ENCODE results near the gene RFX2. TPM values are rescaled to one million over a fixed set of nuclear protein-coding genes. Genes with fewer than 3 reads are reported as not detected.
A peak's percentile ranks its signal among the peaks of the same experiment; 100 is the strongest.

Gene RFX2
- total and polyA plus RNA-seq, 4 donors, result 6.5 to 26.1 (median 14.6) TPM

DNA sequence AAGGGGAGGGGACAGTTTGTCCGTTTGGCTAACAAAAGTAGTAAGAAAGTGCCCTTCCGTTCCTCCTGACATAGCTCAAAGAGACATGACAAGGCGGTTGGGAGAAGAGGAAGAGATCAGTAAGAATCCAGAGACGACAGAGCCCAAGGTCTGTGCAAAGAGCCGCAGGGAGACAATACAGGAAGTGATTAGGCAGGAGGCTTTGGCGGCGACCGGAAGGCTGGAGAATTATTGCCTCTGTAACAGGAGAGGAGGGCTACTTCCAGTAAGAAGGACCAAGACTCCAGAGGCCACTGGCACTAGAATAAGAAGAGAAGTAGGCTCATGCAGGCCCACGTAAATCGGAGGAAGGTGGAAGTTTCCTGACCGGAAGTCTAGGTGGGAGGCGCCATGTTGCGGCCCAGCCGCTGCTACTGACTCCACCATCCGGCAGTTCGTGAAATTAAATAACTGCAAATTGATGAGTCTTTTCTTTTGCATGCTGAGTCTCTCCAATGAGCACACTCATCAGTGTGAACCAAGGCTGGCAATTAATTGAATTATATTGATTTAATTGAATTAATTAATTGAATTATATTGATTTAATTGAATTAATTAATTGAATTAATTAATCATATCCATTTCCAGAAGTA, 9.9 kb downstream of the RFX2 start:
- Histone ChIP-seq H3K27me3 (ENCODE audit: control insufficient read depth in 1 of 2, insufficient read depth in 2 of 2, low read length in 1 of 2) (no peaks in the 10 kb centered on the region), H3K36me3 (ENCODE audit: control insufficient read depth in 1 of 2, insufficient read depth in 2 of 2, low read length in 1 of 2) (no peaks in the 10 kb centered on the region), H3K4me3 (ENCODE audit: low read length in 2 of 2) (no peak overlapping the region), H3K27ac (ENCODE audit: low read depth in 1 of 2, low read length in 2 of 2) (peak overlapping the region; percentile 34 to 55), H3K4me1 (ENCODE audit: control insufficient read depth in 1 of 2, insufficient read depth in 2 of 2, low read length in 2 of 2) (peaks cover 6 to 8% of the 10 kb centered on the region in 2 donors), H3K9me3 (ENCODE audit: control insufficient read depth, low read length) (no peaks in the 10 kb centered on the region)
- ATAC-seq (ENCODE audit: low FRiP score) (no peak), DNase-seq (no peak)
- WGBS, 2 donors, result 79 to 82% methylated on average over 16 of the region's 16 CpGs
- intact Hi-C loops (cut with DNase I), result no loop called here

GRCh38 chr19:6099599-6099998, 10.7 kb downstream of the RFX2 start:
- Histone ChIP-seq H3K27ac (ENCODE audit: low read depth in 1 of 2, low read length in 2 of 2) (peak overlapping the region; percentile 34 to 55), H3K27me3 (ENCODE audit: control insufficient read depth in 1 of 2, insufficient read depth in 2 of 2, low read length in 1 of 2) (no peaks in the 10 kb centered on the region), H3K4me3 (ENCODE audit: low read length in 2 of 2) (no peak overlapping the region), H3K9me3 (ENCODE audit: control insufficient read depth, low read length) (no peaks in the 10 kb centered on the region), H3K4me1 (ENCODE audit: control insufficient read depth in 1 of 2, insufficient read depth in 2 of 2, low read length in 2 of 2) (peaks cover 6 to 8% of the 10 kb centered on the region in 2 donors), H3K36me3 (ENCODE audit: control insufficient read depth in 1 of 2, insufficient read depth in 2 of 2, low read length in 1 of 2) (no peaks in the 10 kb centered on the region)
- WGBS, 2 donors, result 39 to 60% methylated on average over 2 of the region's 2 CpGs
- no peak for DNase-seq
- no peak for ATAC-seq (ENCODE audit: low FRiP score)
- intact Hi-C loops (cut with DNase I), result no loop called here

GRCh38 chr19:6099033-6099432, 11.3 kb downstream of the RFX2 start:
- ATAC-seq (ENCODE audit: low FRiP score), result no peak

GRCh38 chr19:6098574-6098973, 11.7 kb downstream of the RFX2 start:
- peak overlapping the region in 1 of 2 donors; percentile 79 for H3K27ac ChIP-seq (ENCODE audit: low read depth in 1 of 2, low read length in 2 of 2)
- no peaks in the 10 kb centered on the region for H3K36me3 ChIP-seq (ENCODE audit: control insufficient read depth in 1 of 2, insufficient read depth in 2 of 2, low read length in 1 of 2)
- no peaks in the 10 kb centered on the region for H3K9me3 ChIP-seq (ENCODE audit: control insufficient read depth, low read length)
- intact Hi-C loops (cut with DNase I), result no loop called here
- H3K4me3 ChIP-seq (ENCODE audit: low read length in 2 of 2), result no peak overlapping the region
- H3K27me3 ChIP-seq (ENCODE audit: control insufficient read depth in 1 of 2, insufficient read depth in 2 of 2, low read length in 1 of 2), result no peaks in the 10 kb centered on the region
- DNase-seq, result no peak
- peaks cover 6% of the 10 kb centered on the region in 2 donors for H3K4me1 ChIP-seq (ENCODE audit: control insufficient read depth in 1 of 2, insufficient read depth in 2 of 2, low read length in 2 of 2)
- 15 to 19% methylated on average over 5 of the region's 5 CpGs for WGBS, 2 donors
- no peak for ATAC-seq (ENCODE audit: low FRiP score)

More at GRCh38 chr19:6099033-6099432, 11.3 kb downstream of the RFX2 start:
- 22 to 29% methylated on average over 4 of the region's 4 CpGs for WGBS, 2 donors
- no peak overlapping the region for H3K27ac ChIP-seq (ENCODE audit: low read depth in 1 of 2, low read length in 2 of 2)
- peaks cover 6 to 8% of the 10 kb centered on the region in 2 donors for H3K4me1 ChIP-seq (ENCODE audit: control insufficient read depth in 1 of 2, insufficient read depth in 2 of 2, low read length in 2 of 2)
- no peaks in the 10 kb centered on the region for H3K36me3 ChIP-seq (ENCODE audit: control insufficient read depth in 1 of 2, insufficient read depth in 2 of 2, low read length in 1 of 2)
- no peak overlapping the region for H3K4me3 ChIP-seq (ENCODE audit: low read length in 2 of 2)
- intact Hi-C loops (cut with DNase I), result no loop called here
- no peaks in the 10 kb centered on the region for H3K9me3 ChIP-seq (ENCODE audit: control insufficient read depth, low read length)
- H3K27me3 ChIP-seq (ENCODE audit: control insufficient read depth in 1 of 2, insufficient read depth in 2 of 2, low read length in 1 of 2), result no peaks in the 10 kb centered on the region
- DNase-seq, result no peak

DNA sequence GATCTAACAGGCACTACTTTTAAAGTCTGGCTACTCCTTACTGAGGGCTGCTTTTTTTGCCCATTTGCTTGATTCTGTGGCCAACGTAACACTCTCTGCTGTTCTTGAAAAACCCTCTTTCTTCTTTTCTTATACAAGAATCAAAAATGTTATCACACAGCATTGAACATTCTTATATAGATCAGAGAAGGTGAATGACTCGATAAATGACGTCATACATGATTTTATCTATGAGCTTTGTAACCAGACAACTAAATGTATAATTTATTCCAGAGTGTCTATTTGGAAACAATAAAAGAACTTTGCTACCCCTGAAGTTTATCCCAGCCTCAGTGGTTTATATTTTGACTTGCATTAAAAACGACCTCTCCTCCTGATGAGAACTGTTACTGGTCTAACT, 12.4 kb downstream of the RFX2 start:
- intact Hi-C loops (cut with DNase I), result no loop called here
- WGBS, 2 donors, result 56% methylated on average over 4 of the region's 4 CpGs

GRCh38 chr19:6095760-6096159, 14.5 kb downstream of the RFX2 start:
- H3K4me1 ChIP-seq (ENCODE audit: control insufficient read depth in 1 of 2, insufficient read depth in 2 of 2, low read length in 2 of 2), result peaks cover 3 to 6% of the 10 kb centered on the region in 2 donors
- 60 to 72% methylated on average over 4 of the region's 4 CpGs for WGBS, 2 donors
- intact Hi-C loops (cut with DNase I), result no loop called here
- no peaks in the 10 kb centered on the region for H3K36me3 ChIP-seq (ENCODE audit: control insufficient read depth in 1 of 2, insufficient read depth in 2 of 2, low read length in 1 of 2)
- H3K4me3 ChIP-seq (ENCODE audit: low read length in 2 of 2), result no peak overlapping the region
- no peak for ATAC-seq (ENCODE audit: low FRiP score)
- H3K9me3 ChIP-seq (ENCODE audit: control insufficient read depth, low read length), result no peaks in the 10 kb centered on the region
- no peaks in the 10 kb centered on the region for H3K27me3 ChIP-seq (ENCODE audit: control insufficient read depth in 1 of 2, insufficient read depth in 2 of 2, low read length in 1 of 2)
- DNase-seq, result no peak
- no peak overlapping the region for H3K27ac ChIP-seq (ENCODE audit: low read depth in 1 of 2, low read length in 2 of 2)

More for the DNA sequence above, 12.4 kb downstream of the RFX2 start:
- DNase-seq (no peak), ATAC-seq (ENCODE audit: low FRiP score) (no peak)
- no peaks in the 10 kb centered on the region for H3K36me3 ChIP-seq (ENCODE audit: control insufficient read depth in 1 of 2, insufficient read depth in 2 of 2, low read length in 1 of 2)
- no peaks in the 10 kb centered on the region for H3K9me3 ChIP-seq (ENCODE audit: control insufficient read depth, low read length)
- no peak overlapping the region for H3K4me3 ChIP-seq (ENCODE audit: low read length in 2 of 2)
- H3K4me1 ChIP-seq (ENCODE audit: control insufficient read depth in 1 of 2, insufficient read depth in 2 of 2, low read length in 2 of 2), result peaks cover 6% of the 10 kb centered on the region in 2 donors
- no peaks in the 10 kb centered on the region for H3K27me3 ChIP-seq (ENCODE audit: control insufficient read depth in 1 of 2, insufficient read depth in 2 of 2, low read length in 1 of 2)
- peak overlapping the region in 1 of 2 donors; percentile 32 for H3K27ac ChIP-seq (ENCODE audit: low read depth in 1 of 2, low read length in 2 of 2)

DNA sequence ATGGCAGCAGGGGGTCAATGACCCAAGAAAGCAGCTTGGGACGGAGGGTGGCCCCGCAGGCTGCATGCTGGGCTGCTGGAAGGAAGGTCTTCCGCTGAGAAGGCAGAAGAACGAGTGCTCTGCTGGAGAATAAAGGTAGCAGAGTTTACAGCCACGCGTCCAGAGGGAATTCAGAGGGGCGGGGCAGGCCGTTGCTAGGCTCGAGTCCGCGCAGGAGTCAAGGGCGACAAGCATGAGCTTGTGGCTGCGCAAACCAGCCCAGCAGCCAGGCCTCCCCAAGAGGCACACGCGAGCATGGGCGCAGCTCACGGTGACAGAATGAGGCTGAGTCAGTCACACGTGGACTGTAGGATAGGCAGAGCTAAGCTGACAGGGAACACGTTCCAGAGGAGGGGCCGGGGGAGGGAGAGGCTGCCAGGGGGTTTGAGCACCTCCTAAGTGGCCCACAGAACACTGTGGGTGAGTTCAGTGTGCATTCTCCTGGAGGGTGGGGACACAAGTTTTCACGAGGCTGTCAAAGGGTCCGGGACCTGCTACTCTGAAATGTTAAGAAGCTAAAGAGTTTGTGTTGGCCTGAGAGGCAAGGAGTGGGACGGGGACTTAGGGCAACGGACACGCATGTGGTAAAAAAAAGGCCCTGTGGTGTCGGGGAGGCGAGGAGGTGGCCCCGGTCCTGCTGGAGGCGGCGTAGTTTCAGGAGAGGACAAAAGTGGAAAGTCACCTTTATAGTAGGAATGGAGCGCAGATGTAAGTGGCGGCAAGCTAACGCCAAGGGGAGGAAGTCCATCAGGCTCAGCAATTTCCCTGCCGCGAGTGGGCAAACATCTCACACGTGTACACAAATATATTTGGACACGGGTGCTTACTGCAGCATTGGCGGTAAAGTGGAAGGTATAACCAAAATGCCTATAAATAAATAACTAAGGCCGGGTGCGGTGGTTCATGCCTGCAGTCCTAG, 17.7 kb downstream of the RFX2 start:
- Histone ChIP-seq H3K4me3 (ENCODE audit: low read length in 2 of 2) (no peak overlapping the region), H3K27me3 (ENCODE audit: control insufficient read depth in 1 of 2, insufficient read depth in 2 of 2, low read length in 1 of 2) (no peaks in the 10 kb centered on the region), H3K36me3 (ENCODE audit: control insufficient read depth in 1 of 2, insufficient read depth in 2 of 2, low read length in 1 of 2) (no peaks in the 10 kb centered on the region), H3K4me1 (ENCODE audit: control insufficient read depth in 1 of 2, insufficient read depth in 2 of 2, low read length in 2 of 2) (no peaks in the 10 kb centered on the region), H3K9me3 (ENCODE audit: control insufficient read depth, low read length) (no peaks in the 10 kb centered on the region), H3K27ac (ENCODE audit: low read depth in 1 of 2, low read length in 2 of 2) (peak overlapping the region; percentile 86 to 91)
- DNase-seq (peak; percentile 92 to 95), ATAC-seq (ENCODE audit: low FRiP score) (peak; percentile 92)
- intact Hi-C loops (cut with DNase I), result loop anchor here in 1 of 2 donors (2.0 kb wide), 1 partner anchor 16 kb away; no protein-coding TSS in a partner anchor
- 5 to 8% methylated on average over 40 of the region's 40 CpGs for WGBS, 2 donors

GRCh38 chr19:6091771-6092291, 18.5 kb downstream of the RFX2 start:
- peaks cover 0 to 3% of the 10 kb centered on the region in 2 donors for H3K4me1 ChIP-seq (ENCODE audit: control insufficient read depth in 1 of 2, insufficient read depth in 2 of 2, low read length in 2 of 2)
- H3K36me3 ChIP-seq (ENCODE audit: control insufficient read depth in 1 of 2, insufficient read depth in 2 of 2, low read length in 1 of 2), result no peaks in the 10 kb centered on the region
- H3K9me3 ChIP-seq (ENCODE audit: control insufficient read depth, low read length), result no peaks in the 10 kb centered on the region
- no peaks in the 10 kb centered on the region for H3K27me3 ChIP-seq (ENCODE audit: control insufficient read depth in 1 of 2, insufficient read depth in 2 of 2, low read length in 1 of 2)
- 4 to 6% methylated on average over 8 of the region's 8 CpGs for WGBS, 2 donors
- no peak for DNase-seq
- H3K4me3 ChIP-seq (ENCODE audit: low read length in 2 of 2), result no peak overlapping the region
- H3K27ac ChIP-seq (ENCODE audit: low read depth in 1 of 2, low read length in 2 of 2), result peak overlapping the region; percentile 93
- no peak for ATAC-seq (ENCODE audit: low FRiP score)
- intact Hi-C loops (cut with DNase I), result loop anchor here in 1 of 2 donors (2.0 kb wide), 1 partner anchor 17 kb away; no protein-coding TSS in a partner anchor

Data from aorta (tissue), 5 donors.